A673 (cell line): ENCODE measurements around the gene PAQR4. TPM values are rescaled to one million over a fixed set of nuclear protein-coding genes. Genes with fewer than 3 reads are reported as not detected.

ENCODE experiments used
- BruUV-seq: library from RNA; stranded (reverse); fragments of 400-500 nt; replicated peaks from 2 replicates; lab custom pipeline; 2021; lab: Mats Ljungman, UMichigan
- CTCF ChIA-PET: fragments of 300-600 bp; sonication (Branson Sonifier 250); formaldehyde crosslinking; loops from one replicate; lab custom pipeline; 2022; ENCODE audit warnings: antibody characterized with exemption; lab: Charles Lee
- POLR2A ChIA-PET: fragments of 300-600 bp; sonication (Branson Sonifier 250); formaldehyde crosslinking; loops from one replicate; lab custom pipeline; 2022; ENCODE audit warnings: antibody characterized with exemption; ENCODE audit not compliant: low non-redundant PET; lab: Charles Lee
- DNase-seq: peaks from one replicate; pipeline ENCODE4 v3.0.0-alpha.2; 2015; ENCODE audit warnings: low spot score
- H3K27ac ChIP-seq: fragments of 200-600 bp; sonication (generic); 2 replicates; pipeline ENCODE4 v1.5.1; 2016; ENCODE audit warnings: mixed run types, low read depth, mild to moderate bottlenecking, mixed read lengths, antibody characterized with exemption, low read length; ENCODE audit not compliant: poor library complexity, severe bottlenecking
- H3K27me3 ChIP-seq: fragments of 200-600 bp; sonication (generic); replicated peaks from 2 replicates; pipeline ENCODE4 v1.6.1; 2017; ENCODE audit warnings: mixed run types, low read depth, mild to moderate bottlenecking, mixed read lengths, antibody characterized with exemption, low read length; ENCODE audit not compliant: insufficient read depth, poor library complexity
- H3K36me3 ChIP-seq: fragments of 200-600 bp; sonication (generic); 2 replicates; pipeline ENCODE4 v1.6.1; 2016; ENCODE audit warnings: mixed run types, mild to moderate bottlenecking, mixed read lengths, antibody characterized with exemption, low read length; ENCODE audit not compliant: insufficient read depth, poor library complexity, severe bottlenecking
- H3K4me1 ChIP-seq: fragments of 200-600 bp; sonication (generic); 2 replicates; pipeline ENCODE4 v1.6.1; 2017; ENCODE audit warnings: mixed run types, mild to moderate bottlenecking, mixed read lengths, antibody characterized with exemption, low read length; ENCODE audit not compliant: insufficient read depth, poor library complexity, severe bottlenecking
- H3K4me3 ChIP-seq: fragments of 200-600 bp; sonication (generic); 2 replicates; pipeline ENCODE4 v1.5.1; 2016; ENCODE audit warnings: low read depth, mixed run types, mild to moderate bottlenecking, mixed read lengths, low read length; ENCODE audit not compliant: poor library complexity, severe bottlenecking
- H3K9me3 ChIP-seq: fragments of 200-600 bp; sonication (generic); 2 replicates; pipeline ENCODE4 v1.6.1; 2016; ENCODE audit warnings: mixed run types, low read depth, mild to moderate bottlenecking, mixed read lengths, antibody characterized with exemption, low read length; ENCODE audit not compliant: poor library complexity, severe bottlenecking
- CTCF ChIP-seq: fragments of 300-800, 200-600 bp; sonication (generic); conservative IDR thresholded peaks from 2 replicates; pipeline ENCODE4 v1.5.1; 2017; ENCODE audit warnings: low read depth, mild to moderate bottlenecking, antibody characterized with exemption, low read length, moderate library complexity, mixed read lengths
- EZH2 ChIP-seq: fragments of 200-600 bp; sonication (generic); IDR thresholded peaks from 2 replicates; pipeline ENCODE4 v1.6.1; 2017; ENCODE audit warnings: borderline replicate concordance, low read depth, mild to moderate bottlenecking, mixed read lengths, antibody characterized with exemption, low read length; ENCODE audit not compliant: poor library complexity, severe bottlenecking
- intact Hi-C: fragments of 100-400 bp; cut with micrococcal nuclease; formaldehyde crosslinking; loops from one replicate; pipeline ENCODE4 v1.10.0; 2022; ENCODE audit not compliant: unreplicated experiment
- total RNA-seq: library from RNA; stranded (reverse); gene quantifications from 2 replicates; pipeline ENCODE4 v1.2.3, GENCODE V29; 2021

The PAQR4 gene
- total RNA-seq, 1 experiment from 2014 or later = 46.5 TPM

GRCh38 chr16:2948807-2949704 is 20.1 kb upstream of the PAQR4 start:
- no peaks in the 10 kb centered on the region for H3K36me3 ChIP-seq
- H3K27me3 ChIP-seq = no peaks in the 10 kb centered on the region
- no peak overlapping the region for H3K27ac ChIP-seq
- H3K9me3 ChIP-seq = no peaks in the 10 kb centered on the region
- H3K4me3 ChIP-seq = no peak overlapping the region
- intact Hi-C loops = no loop called here
- CTCF ChIA-PET = no interaction called here
- BruUV-seq = no TSS peak
- POLR2A ChIA-PET = no interaction called here
- no peak for DNase-seq
- TF ChIP-seq CTCF (no peak), EZH2 (no peak)
- no peaks in the 10 kb centered on the region for H3K4me1 ChIP-seq

- intact Hi-C loops = no loop called here
- TF ChIP-seq CTCF (no peak), EZH2 (no peak)
- Histone ChIP-seq H3K9me3 (no peaks in the 10 kb centered on the region), H3K4me1 (no peaks in the 10 kb centered on the region), H3K27me3 (no peaks in the 10 kb centered on the region), H3K4me3 (no peak overlapping the region), H3K36me3 (no peaks in the 10 kb centered on the region), H3K27ac (no peak overlapping the region)
- no peak for DNase-seq
- BruUV-seq = no TSS peak
- ChIA-PET POLR2A (no interaction called here), CTCF (no interaction called here)
Measured at GRCh38 chr16:2949705-2950352, 19.3 kb upstream of the PAQR4 start.

- POLR2A ChIA-PET = no interaction called here
- Histone ChIP-seq H3K9me3 (no peaks in the 10 kb centered on the region), H3K27ac (no peak overlapping the region), H3K36me3 (no peaks in the 10 kb centered on the region), H3K27me3 (no peaks in the 10 kb centered on the region), H3K4me1 (no peaks in the 10 kb centered on the region), H3K4me3 (no peak overlapping the region)
- no TSS peak for BruUV-seq
- intact Hi-C loops = no loop called here
- TF ChIP-seq EZH2 (no peak), CTCF (no peak)
- DNase-seq = no peak
- CTCF ChIA-PET = no interaction called here
Measured at GRCh38 chr16:2950353-2950724, 18.8 kb upstream of the PAQR4 start.
